Measurements from ENCODE around the gene DEPP1.

Gene DEPP1

DNA sequence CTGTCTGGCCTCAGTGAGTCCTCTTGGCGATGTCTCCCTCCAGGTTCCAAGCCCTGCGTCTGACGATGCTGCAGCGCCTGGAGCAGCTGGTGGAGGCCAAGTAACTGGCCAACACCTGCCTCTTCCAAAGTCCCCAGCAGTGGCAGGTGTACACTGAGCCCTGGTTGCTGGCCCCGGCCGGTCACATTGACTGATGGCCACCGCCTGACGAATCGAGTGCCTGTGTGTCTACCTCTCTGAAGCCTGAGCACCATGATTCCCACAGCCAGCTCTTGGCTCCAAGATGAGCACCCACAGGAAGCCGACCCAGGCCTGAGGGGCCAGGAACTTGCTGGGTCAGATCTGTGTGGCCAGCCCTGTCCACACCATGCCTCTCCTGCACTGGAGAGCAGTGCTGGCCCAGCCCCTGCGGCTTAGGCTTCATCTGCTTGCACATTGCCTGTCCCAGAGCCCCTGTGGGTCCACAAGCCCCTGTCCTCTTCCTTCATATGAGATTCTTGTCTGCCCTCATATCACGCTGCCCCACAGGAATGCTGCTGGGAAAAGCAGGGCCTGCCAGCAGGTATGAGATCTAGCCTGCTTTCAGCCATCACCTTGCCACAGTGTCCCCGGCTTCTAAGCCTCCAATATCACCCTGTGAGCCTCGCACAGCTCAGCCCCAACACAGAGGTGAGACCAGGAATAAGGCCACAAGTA, 14.8 kb upstream of the DEPP1 start:
- no peak for DNase-seq

- DNase-seq = no peak
Measured at GRCh38 chr10:44992732-44993225, 14.2 kb upstream of the DEPP1 start.

GRCh38 chr10:44992070-44992731, 13.6 kb upstream of the DEPP1 start:
- DNase-seq = no peak

GRCh38 chr10:44991571-44991970, 13.0 kb upstream of the DEPP1 start:
- DNase-seq = no peak

DNA sequence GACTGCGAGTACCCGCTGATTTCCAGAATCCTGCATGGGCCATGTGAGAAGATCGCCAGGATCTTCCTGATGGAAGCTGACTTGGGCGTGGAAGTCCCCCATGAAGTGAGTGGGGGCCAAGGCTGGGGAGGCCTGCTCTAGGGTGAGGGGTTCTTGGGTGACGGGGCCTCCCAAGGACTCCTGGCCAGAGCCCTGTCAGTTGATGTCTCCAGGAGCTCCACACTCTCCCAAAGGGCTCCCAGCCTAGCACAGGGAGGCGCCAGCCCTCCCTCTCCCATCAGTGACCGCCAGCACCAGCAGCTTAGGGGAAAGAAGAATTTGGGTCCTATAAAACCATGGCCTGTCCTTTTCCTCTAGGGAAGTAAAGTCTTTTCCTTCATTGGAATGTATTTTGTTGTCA, 12.4 kb upstream of the DEPP1 start:
- no peak for DNase-seq

DNA sequence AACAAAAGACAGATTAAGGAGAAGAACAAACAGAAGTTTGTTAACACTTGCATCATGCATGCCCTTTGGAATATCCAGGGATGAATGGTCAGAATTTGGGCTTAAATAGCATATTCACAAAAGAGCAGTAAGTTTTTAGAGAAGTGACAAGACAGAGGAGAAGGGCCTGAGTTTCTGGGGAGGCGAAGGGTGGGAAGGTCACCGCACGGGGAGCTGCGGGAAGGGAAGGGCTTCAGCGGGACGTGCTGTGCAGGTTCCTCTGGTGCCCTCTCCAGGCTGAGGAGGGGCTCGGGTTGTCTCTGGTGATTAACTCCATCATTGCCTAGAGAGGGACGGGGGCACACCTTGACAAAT, 11.7 kb upstream of the DEPP1 start:
- peak; percentile 42 for DNase-seq

DNA sequence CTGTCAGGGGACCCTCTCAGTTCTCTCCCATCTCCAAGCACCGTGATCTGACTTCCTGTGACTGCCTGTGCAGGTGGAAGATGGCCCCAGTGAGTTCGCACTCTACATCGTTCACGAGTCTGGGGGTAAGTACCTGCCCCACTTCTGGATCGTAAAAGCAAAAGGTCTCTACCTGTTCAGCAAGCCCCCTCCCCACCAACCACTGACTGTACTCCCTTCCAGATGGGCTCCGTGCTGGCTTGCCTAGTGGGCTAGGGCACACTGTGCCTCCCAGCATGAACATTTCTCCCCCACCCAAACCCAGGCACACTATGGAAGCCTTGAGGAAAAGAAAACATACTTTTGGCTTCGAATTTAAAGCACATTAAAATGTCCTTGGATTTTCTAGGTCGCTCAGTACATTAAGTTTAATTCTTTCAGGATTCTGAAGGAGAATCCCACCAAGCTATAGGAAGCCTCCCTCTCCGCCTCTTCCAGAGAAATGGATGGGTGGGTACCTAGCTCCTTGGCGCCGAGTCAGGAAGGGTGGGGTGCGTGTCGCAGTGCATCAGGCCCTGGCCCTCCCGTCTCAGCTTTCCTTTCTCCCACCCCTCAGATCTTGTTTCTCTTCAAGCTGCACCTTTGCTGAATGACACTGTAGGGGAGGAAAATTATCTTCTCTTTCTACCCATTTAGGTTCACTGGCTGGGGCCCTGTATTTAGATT, 11.1 kb upstream of the DEPP1 start:
- no peak for DNase-seq

GRCh38 chr10:44988957-44989585, 10.5 kb upstream of the DEPP1 start:
- DNase-seq = no peak

GRCh38 chr10:44986670-44987069, 8.1 kb upstream of the DEPP1 start:
- no peak for DNase-seq

DNA sequence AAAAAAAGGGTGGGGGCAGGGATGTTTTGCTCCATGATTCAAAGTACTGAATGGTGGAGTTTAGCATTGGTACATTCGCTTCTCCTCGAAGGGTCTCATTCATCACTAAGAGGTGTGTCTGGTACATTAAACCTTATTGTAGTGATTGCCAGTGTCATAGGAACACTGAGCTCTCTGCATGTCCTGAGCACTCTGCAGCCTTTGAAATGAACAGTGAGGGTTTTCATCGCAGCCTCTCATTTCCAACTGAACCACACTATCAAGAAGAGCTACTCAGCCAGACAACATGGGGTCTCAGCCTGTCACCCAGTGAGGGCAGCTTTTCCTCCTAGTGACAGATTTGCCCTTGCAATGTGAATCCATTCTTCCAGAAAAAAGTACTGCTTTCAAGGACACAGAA, 7.6 kb upstream of the DEPP1 start:
- no peak for DNase-seq

DNA sequence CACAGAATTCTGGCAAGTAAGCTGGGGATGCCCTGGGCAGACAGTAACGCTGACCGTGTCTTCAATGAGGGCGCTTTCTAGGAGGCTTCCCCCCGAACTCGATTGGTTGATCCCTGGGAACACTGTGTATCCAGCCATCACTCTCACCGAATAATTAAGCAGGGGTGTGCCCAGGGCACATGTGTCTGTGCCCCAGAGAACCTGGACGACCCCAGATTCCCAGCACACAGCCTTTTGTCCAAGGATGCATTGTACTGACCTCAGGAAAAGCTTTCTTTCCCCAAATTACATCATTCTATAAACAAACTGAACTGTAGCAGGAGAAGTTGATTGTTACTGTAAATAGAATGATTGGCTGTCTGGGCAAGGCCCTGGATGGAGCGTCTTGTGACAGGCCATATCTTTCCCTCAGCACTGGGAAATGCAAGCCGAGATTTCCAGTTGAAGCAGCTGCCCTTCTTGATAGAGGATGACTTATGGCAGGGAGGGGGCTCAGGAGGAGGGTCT, 6.6 kb upstream of the DEPP1 start:
- DNase-seq = no peak

DNA sequence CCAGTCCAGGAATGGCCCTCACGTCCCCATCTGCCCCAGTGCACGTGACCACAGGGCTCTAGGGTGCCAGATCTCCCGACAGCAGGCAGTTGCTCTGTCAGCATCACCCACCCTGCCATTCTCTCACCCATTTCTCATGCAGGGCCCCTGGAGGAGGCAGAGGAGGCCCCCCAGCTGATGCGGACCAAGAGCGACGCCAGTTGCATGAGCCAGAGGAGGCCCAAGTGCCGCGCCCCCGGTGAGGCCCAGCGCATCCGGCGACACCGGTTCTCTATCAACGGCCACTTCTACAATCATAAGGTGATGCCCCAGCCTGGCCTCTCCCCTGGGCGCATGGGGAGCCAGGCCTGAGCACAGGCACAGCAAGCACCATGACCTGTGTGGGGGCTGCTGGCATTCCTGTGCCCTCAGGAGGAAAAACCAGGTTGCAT, 6.1 kb upstream of the DEPP1 start:
- DNase-seq = no peak

DNA sequence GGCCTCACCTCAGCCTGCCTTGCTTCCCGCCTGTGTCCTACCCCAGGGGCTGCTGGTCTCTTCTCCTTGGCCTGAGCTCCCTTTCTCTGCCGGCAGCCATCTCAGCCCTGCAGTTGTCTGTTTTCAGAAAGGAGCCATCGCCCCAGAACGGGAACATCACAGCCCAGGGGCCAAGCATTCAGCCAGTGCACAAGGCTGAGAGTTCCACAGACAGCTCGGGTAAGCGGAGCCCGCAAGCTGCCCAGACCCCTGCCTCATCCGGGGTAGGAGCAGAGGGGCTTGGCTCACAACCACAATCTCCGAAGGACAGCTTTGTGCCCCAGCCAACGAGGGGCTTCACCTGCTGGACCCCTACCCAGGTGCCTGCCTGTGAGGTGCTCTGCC, 5.3 kb upstream of the DEPP1 start:
- no peak for DNase-seq

- no peak for DNase-seq
Measured at GRCh38 chr10:44983066-44983894, 4.7 kb upstream of the DEPP1 start.

GRCh38 chr10:44982496-44982895, 3.9 kb upstream of the DEPP1 start:
- DNase-seq = no peak

GRCh38 chr10:44982114-44982460, 3.5 kb upstream of the DEPP1 start:
- DNase-seq = no peak

GRCh38 chr10:44981172-44982113, 2.8 kb upstream of the DEPP1 start:
- no peak for DNase-seq

GRCh38 chr10:44980309-44981171, 1.9 kb upstream of the DEPP1 start:
- no peak for DNase-seq

DNA sequence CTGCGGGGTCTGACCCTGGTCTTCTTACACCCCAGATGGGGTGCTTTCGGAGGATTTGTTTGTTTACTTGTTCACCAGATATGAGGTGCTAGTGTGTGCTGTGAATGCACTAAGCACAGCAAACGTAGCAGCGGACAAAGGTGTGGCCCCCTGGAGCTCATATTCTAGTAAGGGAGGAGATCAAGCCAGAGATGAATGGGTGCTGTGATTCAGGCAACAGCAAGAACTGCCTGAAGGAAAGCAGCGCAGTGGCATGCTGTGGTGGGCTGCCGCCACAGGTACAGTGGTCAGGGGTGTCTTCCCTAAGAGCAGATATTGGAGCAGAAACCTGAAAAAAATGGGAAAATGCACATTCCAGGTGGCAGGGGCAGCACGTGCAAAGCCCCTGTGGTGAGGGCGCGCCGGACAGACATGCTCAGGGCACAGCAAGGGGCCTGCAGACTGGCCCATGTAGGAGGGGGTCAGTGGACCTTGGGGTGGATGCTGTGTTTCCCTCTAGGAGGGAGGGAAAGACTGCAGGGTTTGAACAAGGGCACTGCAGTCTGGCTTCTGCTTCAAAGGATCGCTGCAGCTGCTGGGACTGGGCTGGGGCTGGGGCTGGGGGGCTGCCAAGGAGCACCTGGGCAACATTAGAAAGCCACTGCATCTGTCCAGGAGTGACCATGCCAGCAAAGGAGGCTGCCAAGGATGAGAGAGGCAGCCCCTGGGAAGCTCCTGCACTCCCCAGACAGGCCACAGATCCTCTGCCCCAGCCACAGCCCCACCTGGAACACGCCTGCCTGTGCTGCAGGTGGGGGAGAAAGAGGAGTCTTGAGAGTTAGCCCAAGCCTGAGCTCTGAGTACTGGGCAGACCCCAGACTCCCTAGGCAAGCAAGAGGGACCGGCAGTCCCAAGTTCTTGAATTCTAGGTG, 927 bp upstream of the DEPP1 start:
- DNase-seq = no peak
